Mesendoderm (in vitro differentiated cells): Measurements from ENCODE around the gene ZEB2.

Experiments
- DNase-seq: peaks from one replicate; pipeline ENCODE4 v3.0.0; 2013
- H2AK5ac ChIP-seq: 2 replicates; pipeline ENCODE4 v1.6.1; 2013; ENCODE audit warnings: low read length, inconsistent platforms
- H2BK120ac ChIP-seq: 2 replicates; pipeline ENCODE4 v1.6.1; 2013; ENCODE audit warnings: low read depth, mild to moderate bottlenecking, low read length, moderate library complexity, mixed read lengths
- H2BK15ac ChIP-seq: replicated peaks from 2 replicates; pipeline ENCODE4 v1.6.1; 2013; ENCODE audit warnings: low read depth, mild to moderate bottlenecking, moderate library complexity
- H2BK5ac ChIP-seq: 2 replicates; pipeline ENCODE4 v1.6.1; 2013; ENCODE audit warnings: low read length, inconsistent platforms
- H3K18ac ChIP-seq: 2 replicates; pipeline ENCODE4 v1.6.1; 2013; ENCODE audit warnings: mild to moderate bottlenecking, low read length, mixed read lengths
- H3K23ac ChIP-seq: one replicate; pipeline ENCODE4 v1.6.1; 2013; ENCODE audit warnings: low read length
- H3K27ac ChIP-seq: 2 replicates; pipeline ENCODE4 v1.5.1; 2013; ENCODE audit warnings: low read depth, mild to moderate bottlenecking, inconsistent platforms, low read length, moderate library complexity
- H3K27me3 ChIP-seq: 2 replicates; pipeline ENCODE4 v1.6.1; 2013; ENCODE audit warnings: low read length, control low read depth, mild to moderate bottlenecking, inconsistent platforms; ENCODE audit not compliant: insufficient read depth, poor library complexity
- H3K36me3 ChIP-seq: 2 replicates; pipeline ENCODE4 v1.6.1; 2013; ENCODE audit warnings: low read length, inconsistent platforms; ENCODE audit not compliant: control insufficient read depth, insufficient read depth
- H3K4ac ChIP-seq: one replicate; pipeline ENCODE4 v1.6.1; 2013; ENCODE audit warnings: low read depth, mild to moderate bottlenecking, low read length, moderate library complexity
- H3K4me1 ChIP-seq: 2 replicates; pipeline ENCODE4 v1.6.1; 2013; ENCODE audit warnings: low read depth, low read length, inconsistent platforms; ENCODE audit not compliant: control insufficient read depth
- H3K4me2 ChIP-seq: 2 replicates; pipeline ENCODE4 v1.6.1; 2013; ENCODE audit warnings: low read length
- H3K4me3 ChIP-seq: 2 replicates; pipeline ENCODE4 v1.5.1; 2013; ENCODE audit warnings: mild to moderate bottlenecking, low read length
- H3K56ac ChIP-seq: one replicate; pipeline ENCODE4 v1.6.1; 2013; ENCODE audit warnings: low read length
- H3K79me1 ChIP-seq: 2 replicates; pipeline ENCODE4 v1.6.1; 2013; ENCODE audit warnings: low read length, inconsistent platforms
- H3K79me2 ChIP-seq: 2 replicates; pipeline ENCODE4 v1.6.1; 2013; ENCODE audit warnings: mild to moderate bottlenecking, low read length; ENCODE audit not compliant: control insufficient read depth, insufficient read depth
- H3K9ac ChIP-seq: 2 replicates; pipeline ENCODE4 v1.6.1; 2013; ENCODE audit warnings: low read length, inconsistent platforms
- H4K5ac ChIP-seq: one replicate; pipeline ENCODE4 v1.6.1; 2013; ENCODE audit warnings: low read length
- H4K8ac ChIP-seq: one replicate; pipeline ENCODE4 v1.6.1; 2013; ENCODE audit warnings: low read depth, mild to moderate bottlenecking, control low read depth, low read length, moderate library complexity
- WGBS: extraction: QIAGEN DNeasy Blood & Tissue Kit; methylation state at CpG from one replicate; pipeline ENCODE4 v1.1.7; 2013; ENCODE audit warnings: low lambda C conversion rate, missing lambda C conversion rate; ENCODE audit not compliant: insufficient coverage; ENCODE audit errors: extremely low coverage; 5-methylcytosine and 5-hydroxymethylcytosine counted together

ZEB2 gene

GRCh38 chr2:144349674-144350073 lies 170.2 kb downstream of the ZEB2 start:
- no peak overlapping the region for H3K4me3 ChIP-seq
- H4K8ac ChIP-seq: peak overlapping the region; percentile 94

DNA sequence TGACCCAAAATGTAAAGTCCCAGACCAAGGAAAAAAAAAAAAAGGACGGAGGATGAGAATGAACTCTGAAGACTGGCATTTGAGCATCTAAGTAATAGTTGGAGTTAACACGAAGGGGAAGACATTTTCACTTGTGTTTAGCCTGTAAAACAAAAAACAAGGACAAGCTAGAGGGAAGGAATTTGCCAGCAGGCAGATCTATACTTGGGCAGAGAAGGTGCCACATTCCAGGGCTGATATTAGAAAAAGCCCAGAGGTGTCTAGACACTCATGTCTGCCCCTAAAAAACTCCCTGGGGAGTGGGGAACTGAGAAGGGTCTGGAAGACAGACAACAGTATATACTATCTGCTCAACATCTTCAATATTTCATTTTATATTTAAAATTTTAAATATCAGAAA lies 171.1 kb downstream of the ZEB2 start:
- Histone ChIP-seq H3K4me3 (no peak overlapping the region), H3K18ac (peak overlapping the region; percentile 51), H3K79me1 (no peaks in the 10 kb centered on the region), H2AK5ac (no peak overlapping the region), H3K4me1 (peaks cover 20% of the 10 kb centered on the region), H3K27me3 (no peaks in the 10 kb centered on the region), H4K8ac (peak overlapping the region; percentile 93), H3K36me3 (no peaks in the 10 kb centered on the region), H4K5ac (no peak overlapping the region), H3K27ac (peak overlapping the region; percentile 60), H3K4me2 (no peak overlapping the region), H2BK120ac (peak overlapping the region; percentile 61), H3K23ac (no peak overlapping the region), H2BK5ac (peak overlapping the region; percentile 68), H3K79me2 (no peaks in the 10 kb centered on the region), H2BK15ac (no peak overlapping the region), H3K4ac (no peak overlapping the region), H3K56ac (peak overlapping the region; percentile 58), H3K9ac (no peak overlapping the region)
- no CpG with 5 or more reads among the region's 2 CpGs for WGBS
- peak; percentile 91 for DNase-seq

More at GRCh38 chr2:144349674-144350073, 170.2 kb downstream of the ZEB2 start:
- Histone ChIP-seq H3K4ac (peak overlapping the region; percentile 96), H3K4me2 (no peak overlapping the region), H4K5ac (no peak overlapping the region), H2BK5ac (peak overlapping the region; percentile 70), H2BK15ac (peak overlapping the region; percentile 87), H3K79me2 (no peaks in the 10 kb centered on the region), H3K36me3 (no peaks in the 10 kb centered on the region), H3K79me1 (no peaks in the 10 kb centered on the region), H3K27me3 (no peaks in the 10 kb centered on the region), H3K23ac (no peak overlapping the region), H3K18ac (peak overlapping the region; percentile 54), H3K4me1 (peaks cover 20% of the 10 kb centered on the region), H3K9ac (peak overlapping the region; percentile 15), H2BK120ac (peak overlapping the region; percentile 100), H3K56ac (peak overlapping the region; percentile 73), H2AK5ac (no peak overlapping the region), H3K27ac (peak overlapping the region; percentile 92)
- peak; percentile 67 for DNase-seq
- WGBS: no CpG with 5 or more reads among the region's 3 CpGs

- H3K4me3 ChIP-seq: no peak overlapping the region
- no peaks in the 10 kb centered on the region for H3K79me1 ChIP-seq
- peak; percentile 94 for DNase-seq
- peak overlapping the region; percentile 86 for H2BK15ac ChIP-seq
- H3K27me3 ChIP-seq: no peaks in the 10 kb centered on the region
- H4K5ac ChIP-seq: no peak overlapping the region
- no peak overlapping the region for H3K4me2 ChIP-seq
- H3K4me1 ChIP-seq: peaks cover 20% of the 10 kb centered on the region
- no peak overlapping the region for H3K23ac ChIP-seq
- no peaks in the 10 kb centered on the region for H3K36me3 ChIP-seq
- no peak overlapping the region for H2AK5ac ChIP-seq
- peak overlapping the region; percentile 72 for H3K4ac ChIP-seq
- no CpG with 5 or more reads among the region's 4 CpGs for WGBS
- peak overlapping the region; percentile 95 for H3K18ac ChIP-seq
- no peaks in the 10 kb centered on the region for H3K79me2 ChIP-seq
- peak overlapping the region; percentile 87 for H2BK5ac ChIP-seq
- H3K56ac ChIP-seq: peak overlapping the region; percentile 75
- peak overlapping the region; percentile 26 for H3K27ac ChIP-seq
- no peak overlapping the region for H4K8ac ChIP-seq
- H3K9ac ChIP-seq: no peak overlapping the region
- no peak overlapping the region for H2BK120ac ChIP-seq
Measured at GRCh38 chr2:144346229-144346628, 173.7 kb downstream of the ZEB2 start.

DNA sequence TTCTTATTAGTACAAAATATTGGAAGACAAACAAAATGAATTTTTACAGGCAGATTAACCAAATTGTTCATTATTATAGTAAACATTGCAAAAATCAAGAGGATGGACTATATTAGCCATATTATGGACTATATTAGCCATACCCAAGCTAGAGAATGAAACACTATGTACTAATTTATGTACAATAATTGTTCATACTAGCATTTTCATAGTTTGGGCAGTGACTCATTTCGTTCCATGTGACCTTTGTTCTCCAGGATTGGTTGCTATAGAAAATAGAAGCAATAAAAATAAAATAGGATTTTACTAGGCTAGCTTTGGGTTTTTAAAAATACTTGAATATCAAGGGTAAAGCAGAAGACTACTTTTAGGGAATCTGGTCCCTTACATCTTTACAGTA lies 176.8 kb downstream of the ZEB2 start:
- Histone ChIP-seq H3K4ac (no peak overlapping the region), H2BK15ac (no peak overlapping the region), H2BK5ac (no peak overlapping the region), H4K8ac (no peak overlapping the region), H3K18ac (no peak overlapping the region), H3K4me3 (no peak overlapping the region), H3K27ac (no peak overlapping the region), H3K79me2 (no peaks in the 10 kb centered on the region), H2AK5ac (no peak overlapping the region), H3K9ac (no peak overlapping the region), H3K23ac (no peak overlapping the region), H4K5ac (no peak overlapping the region), H3K4me2 (no peak overlapping the region), H3K79me1 (no peaks in the 10 kb centered on the region), H2BK120ac (no peak overlapping the region), H3K36me3 (no peaks in the 10 kb centered on the region), H3K4me1 (peaks cover 8% of the 10 kb centered on the region), H3K27me3 (no peaks in the 10 kb centered on the region), H3K56ac (no peak overlapping the region)
- WGBS: no CpG with 5 or more reads among the region's 1 CpG
- no peak for DNase-seq

GRCh38 chr2:144341538-144341937 lies 178.4 kb downstream of the ZEB2 start:
- Histone ChIP-seq H3K27me3 (no peaks in the 10 kb centered on the region), H3K18ac (no peak overlapping the region), H3K4me2 (no peak overlapping the region), H3K27ac (no peak overlapping the region), H3K79me2 (no peaks in the 10 kb centered on the region), H3K4ac (no peak overlapping the region), H2AK5ac (no peak overlapping the region), H3K9ac (no peak overlapping the region), H3K4me3 (no peak overlapping the region), H3K56ac (no peak overlapping the region), H2BK120ac (no peak overlapping the region), H3K36me3 (no peaks in the 10 kb centered on the region), H3K4me1 (peaks cover 2% of the 10 kb centered on the region), H2BK5ac (no peak overlapping the region), H4K8ac (no peak overlapping the region), H4K5ac (no peak overlapping the region), H3K79me1 (no peaks in the 10 kb centered on the region), H2BK15ac (no peak overlapping the region), H3K23ac (no peak overlapping the region)
- WGBS: no CpG with 5 or more reads among the region's 1 CpG
- DNase-seq: no peak

- Histone ChIP-seq H3K56ac (no peak overlapping the region), H3K23ac (no peak overlapping the region), H2BK5ac (no peak overlapping the region), H4K5ac (no peak overlapping the region), H2BK120ac (no peak overlapping the region), H3K18ac (no peak overlapping the region), H3K4me3 (no peak overlapping the region), H3K27ac (no peak overlapping the region), H3K4me2 (no peak overlapping the region), H3K36me3 (no peaks in the 10 kb centered on the region), H3K9ac (no peak overlapping the region), H3K27me3 (no peaks in the 10 kb centered on the region), H4K8ac (no peak overlapping the region), H3K79me1 (no peaks in the 10 kb centered on the region), H3K4ac (no peak overlapping the region), H3K79me2 (no peaks in the 10 kb centered on the region), H2AK5ac (no peak overlapping the region), H3K4me1 (no peaks in the 10 kb centered on the region), H2BK15ac (no peak overlapping the region)
- WGBS: no CpG with 5 or more reads among the region's 2 CpGs
- DNase-seq: no peak
Measured at GRCh38 chr2:144339048-144339447, 180.9 kb downstream of the ZEB2 start.
